ENCODE results near the gene NFYC. TPM values are rescaled to one million over a fixed set of nuclear protein-coding genes. Genes with fewer than 3 reads are reported as not detected.

Gene NFYC
- total RNA-seq, 2 experiments from 2014 or later = 53.6 to 85.4 TPM

GRCh38 chr1:40704817-40705733 is 13.6 kb downstream of the NFYC start:
- Mint-ChIP-seq H3K27ac (peak overlapping the region; percentile 76), H3K4me1 (peaks cover 61% of the 10 kb centered on the region), H3K9me3 (ENCODE audit: low read depth) (no peaks in the 10 kb centered on the region), H3K36me3 (ENCODE audit: low read depth) (peaks cover 4% of the 10 kb centered on the region), H3K27me3 (no peaks in the 10 kb centered on the region), H3K4me3 (no peak overlapping the region)
- ATAC-seq = no peak
- CTCF ChIA-PET = interaction anchor here (1.4 to 5.6 kb wide), 2 partner anchors 13 to 14 kb away, joined by 4 to 20 read pairs; partner anchors contain the start of gene NFYC
- no peak for DNase-seq
- intact Hi-C loops (cut with DNase I, micrococcal nuclease) = no loop called here
- POLR2A ChIA-PET = interaction anchor here (0.7 to 1.9 kb wide), 2 partner anchors 13 to 326 kb away, joined by 9 to 14 read pairs; partner anchors contain the start of gene NFYC

- H3K36me3 Mint-ChIP-seq (ENCODE audit: low read depth) = peaks cover 8% of the 10 kb centered on the region
- H3K9me3 Mint-ChIP-seq (ENCODE audit: low read depth) = no peaks in the 10 kb centered on the region
- intact Hi-C loops (cut with DNase I, micrococcal nuclease) = no loop called here
- DNase-seq = no peak
- ATAC-seq = no peak
- H3K27me3 Mint-ChIP-seq = no peaks in the 10 kb centered on the region
- CTCF ChIA-PET = no interaction called here
- peaks cover 68% of the 10 kb centered on the region for H3K4me1 Mint-ChIP-seq
- POLR2A ChIA-PET = no interaction called here
- H3K4me3 Mint-ChIP-seq = no peak overlapping the region
- H3K27ac Mint-ChIP-seq = no peak overlapping the region
Observed at GRCh38 chr1:40706626-40707025, 15.1 kb downstream of the NFYC start.

GRCh38 chr1:40708750-40709099 is 17.2 kb downstream of the NFYC start:
- Mint-ChIP-seq H3K27ac (peak overlapping the region; percentile 88), H3K27me3 (no peaks in the 10 kb centered on the region), H3K4me1 (peaks cover 70% of the 10 kb centered on the region), H3K36me3 (ENCODE audit: low read depth) (peaks cover 16% of the 10 kb centered on the region), H3K4me3 (peak overlapping the region; percentile 85), H3K9me3 (ENCODE audit: low read depth) (no peaks in the 10 kb centered on the region)
- intact Hi-C loops (cut with DNase I, micrococcal nuclease) = loop anchor here (1.0 to 2.0 kb wide), 2 partner anchors 16 to 18 kb away; partner anchors contain the start of gene NFYC (in 1 of the 2)
- POLR2A ChIA-PET = interaction anchor here (0.6 to 0.9 kb wide), 2 partner anchors 17 to 176 kb away, joined by 3 read pairs; partner anchors contain the start of gene NFYC
- CTCF ChIA-PET = interaction anchor here (0.7 to 1.9 kb wide), 3 partner anchors 14 to 651 kb away, joined by 3 to 9 read pairs (median 3); no protein-coding TSS in a partner anchor
- peak; percentile 89 for ATAC-seq
- DNase-seq = no peak

GRCh38 chr1:40709100-40709801 is 17.7 kb downstream of the NFYC start:
- peaks cover 67% of the 10 kb centered on the region for H3K4me1 Mint-ChIP-seq
- CTCF ChIA-PET = interaction anchor here (0.7 to 1.9 kb wide), 7 partner anchors 13 to 652 kb away, joined by 3 to 9 read pairs (median 3); partner anchors contain the start of gene NFYC

GRCh38 chr1:40709802-40710278 is 18.3 kb downstream of the NFYC start:
- H3K4me1 Mint-ChIP-seq = peaks cover 61% of the 10 kb centered on the region
- H3K9me3 Mint-ChIP-seq (ENCODE audit: low read depth) = no peaks in the 10 kb centered on the region
- H3K4me3 Mint-ChIP-seq = peak overlapping the region; percentile 85
- ChIA-PET POLR2A (interaction anchor here (1.0 kb wide), 1 partner anchor 18 kb away, joined by 3 read pairs; the partner anchor contains the start of gene NFYC), CTCF (interaction anchor here (1.0 to 1.9 kb wide), 6 partner anchors 13 to 63 kb away, joined by 3 to 9 read pairs (median 3); partner anchors contain the start of gene NFYC)
- no peaks in the 10 kb centered on the region for H3K27me3 Mint-ChIP-seq
- ATAC-seq (no peak), DNase-seq (no peak)
- peaks cover 20% of the 10 kb centered on the region for H3K36me3 Mint-ChIP-seq (ENCODE audit: low read depth)
- intact Hi-C loops (cut with DNase I, micrococcal nuclease) = loop anchor here (1.0 to 2.0 kb wide), 2 partner anchors 18 to 19 kb away; partner anchors contain the start of gene NFYC (in 1 of the 2)
- peak overlapping the region; percentile 88 for H3K27ac Mint-ChIP-seq

More at GRCh38 chr1:40709100-40709801, 17.7 kb downstream of the NFYC start:
- no peaks in the 10 kb centered on the region for H3K27me3 Mint-ChIP-seq
- intact Hi-C loops (cut with DNase I, micrococcal nuclease) = loop anchor here (1.0 to 2.0 kb wide), 2 partner anchors 17 to 18 kb away; partner anchors contain the start of gene NFYC (in 1 of the 2)
- peak overlapping the region; percentile 85 for H3K4me3 Mint-ChIP-seq
- peak overlapping the region; percentile 88 for H3K27ac Mint-ChIP-seq
- POLR2A ChIA-PET = interaction anchor here (0.6 to 1.0 kb wide), 3 partner anchors 18 to 176 kb away, joined by 3 read pairs; partner anchors contain the start of gene NFYC
- DNase-seq (peak; percentile 82), ATAC-seq (peak; percentile 98)
- peaks cover 17% of the 10 kb centered on the region for H3K36me3 Mint-ChIP-seq (ENCODE audit: low read depth)
- no peaks in the 10 kb centered on the region for H3K9me3 Mint-ChIP-seq (ENCODE audit: low read depth)

GRCh38 chr1:40710581-40711315 is 19.2 kb downstream of the NFYC start:
- intact Hi-C loops (cut with DNase I, micrococcal nuclease) = no loop called here
- POLR2A ChIA-PET = interaction anchor here (1.0 kb wide), 1 partner anchor 19 kb away, joined by 3 read pairs; the partner anchor contains the start of gene NFYC
- ATAC-seq = no peak

GRCh38 chr1:40711465-40712404 is 20.2 kb downstream of the NFYC start:
- intact Hi-C loops (cut with DNase I, micrococcal nuclease) = no loop called here
- DNase-seq = no peak
- peak overlapping the region; percentile 51 for H3K27ac Mint-ChIP-seq
- CTCF ChIA-PET = interaction anchor here (1.1 kb wide), 1 partner anchor 147 kb away, joined by 3 read pairs; no protein-coding TSS in a partner anchor
- ATAC-seq = no peak
- no peaks in the 10 kb centered on the region for H3K27me3 Mint-ChIP-seq
- H3K4me3 Mint-ChIP-seq = no peak overlapping the region
- H3K36me3 Mint-ChIP-seq (ENCODE audit: low read depth) = peaks cover 23% of the 10 kb centered on the region
- H3K9me3 Mint-ChIP-seq (ENCODE audit: low read depth) = no peaks in the 10 kb centered on the region
- POLR2A ChIA-PET = no interaction called here
- H3K4me1 Mint-ChIP-seq = peaks cover 66% of the 10 kb centered on the region

More at GRCh38 chr1:40710581-40711315, 19.2 kb downstream of the NFYC start:
- Mint-ChIP-seq H3K36me3 (ENCODE audit: low read depth) (peaks cover 20% of the 10 kb centered on the region), H3K9me3 (ENCODE audit: low read depth) (no peaks in the 10 kb centered on the region), H3K4me1 (peaks cover 61% of the 10 kb centered on the region), H3K27ac (peak overlapping the region; percentile 51), H3K4me3 (peak overlapping the region; percentile 85), H3K27me3 (no peaks in the 10 kb centered on the region)
- CTCF ChIA-PET = interaction anchor here (0.6 to 1.7 kb wide), 4 partner anchors 16 to 293 kb away, joined by 3 to 9 read pairs (median 3); partner anchors contain the start of gene NFYC
- DNase-seq = no peak

- ATAC-seq (no peak), DNase-seq (no peak)
- Mint-ChIP-seq H3K36me3 (ENCODE audit: low read depth) (peaks cover 23% of the 10 kb centered on the region), H3K4me3 (no peak overlapping the region), H3K27ac (no peak overlapping the region), H3K9me3 (ENCODE audit: low read depth) (no peaks in the 10 kb centered on the region), H3K27me3 (no peaks in the 10 kb centered on the region), H3K4me1 (peaks cover 71% of the 10 kb centered on the region)
- POLR2A ChIA-PET = no interaction called here
- intact Hi-C loops (cut with DNase I, micrococcal nuclease) = no loop called here
- CTCF ChIA-PET = interaction anchor here (1.1 to 1.6 kb wide), 2 partner anchors 12 to 147 kb away, joined by 3 read pairs; no protein-coding TSS in a partner anchor
Observed at GRCh38 chr1:40712405-40712944, 21.0 kb downstream of the NFYC start.

GRCh38 chr1:40712997-40713396 is 21.5 kb downstream of the NFYC start:
- H3K4me1 Mint-ChIP-seq = peaks cover 70% of the 10 kb centered on the region
- intact Hi-C loops (cut with DNase I, micrococcal nuclease) = no loop called here
- no peak overlapping the region for H3K4me3 Mint-ChIP-seq
- H3K9me3 Mint-ChIP-seq (ENCODE audit: low read depth) = no peaks in the 10 kb centered on the region
- H3K36me3 Mint-ChIP-seq (ENCODE audit: low read depth) = peaks cover 23% of the 10 kb centered on the region
- H3K27ac Mint-ChIP-seq = peak overlapping the region; percentile 58
- ChIA-PET POLR2A (no interaction called here), CTCF (interaction anchor here (1.6 kb wide), 1 partner anchor 11 kb away, joined by 3 read pairs; no protein-coding TSS in a partner anchor)
- no peaks in the 10 kb centered on the region for H3K27me3 Mint-ChIP-seq
- ATAC-seq (no peak), DNase-seq (no peak)

Data from activated CD4-positive, alpha-beta T cell treated with anti-CD3 and anti-CD28 coated beads for 36 hours (primary cell).